CD4-positive, alpha-beta memory T cell (primary cell): ENCODE measurements around the gene RER1. TPM values are rescaled to one million over a fixed set of nuclear protein-coding genes. Genes with fewer than 3 reads are reported as not detected.
A peak's percentile ranks its signal among the peaks of the same experiment; 100 is the strongest.

Experiments used
- CTCF ChIA-PET: fragments of 350-600 bp; sonication (Branson Sonifier 250); formaldehyde crosslinking; loops from one replicate; lab custom pipeline; 2021; ENCODE audit warnings: inconsistent platforms; ENCODE audit not compliant: partially characterized antibody; lab: Charles Lee
- POLR2A ChIA-PET: fragments of 350-600 bp; sonication (Branson Sonifier 250); formaldehyde crosslinking; loops from one replicate; lab custom pipeline; 2021; ENCODE audit not compliant: partially characterized antibody; lab: Charles Lee
- DNase-seq, 5 donors: peaks; one replicate each; pipeline versions ENCODE4 v3.0.0 to v3.0.0-alpha.2; 2020 to 2022; ENCODE audit warnings: mixed read lengths in 1 of 5
- H3K27ac ChIP-seq: one replicate; pipeline ENCODE4 v1.7.0; 2013; ENCODE audit warnings: low read depth, low read length
- H3K27me3 ChIP-seq: 2 replicates; pipeline ENCODE4 v1.7.0; 2013; ENCODE audit warnings: mild to moderate bottlenecking, low read length, moderate library complexity; ENCODE audit not compliant: insufficient read depth
- H3K36me3 ChIP-seq: 2 replicates; pipeline ENCODE4 v1.7.0; 2013; ENCODE audit warnings: mild to moderate bottlenecking, low read length, moderate library complexity; ENCODE audit not compliant: insufficient read depth
- H3K4me1 ChIP-seq: 2 replicates; pipeline ENCODE4 v1.7.0; 2013; ENCODE audit warnings: mild to moderate bottlenecking, low read length, moderate library complexity; ENCODE audit not compliant: insufficient read depth
- H3K4me3 ChIP-seq, 2 donors: one replicate each; pipeline ENCODE4 v1.7.0; 2013; ENCODE audit warnings: low read length in 2 of 2, mild to moderate bottlenecking in 1 of 2
- H3K9me3 ChIP-seq, 2 donors: one replicate each; pipeline ENCODE4 v1.7.0; 2013; ENCODE audit warnings: low read length in 2 of 2, control low read depth in 1 of 2; ENCODE audit not compliant: control insufficient read depth in 1 of 2
- H3K27ac Mint-ChIP-seq, 7 donors: one replicate each; pipeline ENCODE4 v1.8.0; 2020 to 2021; ENCODE audit warnings: mixed read lengths in 7 of 7, mild to moderate bottlenecking in 6 of 7, inconsistent platforms in 3 of 7, moderate library complexity in 3 of 7
- H3K27me3 Mint-ChIP-seq, 2 donors: one replicate each; pipeline ENCODE4 v1.8.0; 2020 to 2021; ENCODE audit warnings: mixed read lengths in 2 of 2
- H3K36me3 Mint-ChIP-seq, 2 donors: one replicate each; pipeline ENCODE4 v1.8.0; 2020 to 2021; ENCODE audit warnings: mixed read lengths in 2 of 2, inconsistent platforms in 1 of 2, mild to moderate bottlenecking in 1 of 2
- H3K4me1 Mint-ChIP-seq, 4 donors: one replicate each; pipeline ENCODE4 v1.8.0; 2020 to 2021; ENCODE audit warnings: mixed read lengths in 4 of 4, mild to moderate bottlenecking in 1 of 4
- H3K4me3 Mint-ChIP-seq, 8 donors: one replicate each; pipeline ENCODE4 v1.8.0; 2020 to 2021; ENCODE audit warnings: mixed read lengths in 8 of 8, mild to moderate bottlenecking in 7 of 8, moderate library complexity in 6 of 8, inconsistent platforms in 3 of 8
- H3K9me3 Mint-ChIP-seq, 8 donors: one replicate each; pipeline ENCODE4 v1.8.0; 2020 to 2021; ENCODE audit warnings: mixed read lengths in 8 of 8, mild to moderate bottlenecking in 5 of 8, inconsistent platforms in 3 of 8, moderate library complexity in 1 of 8
- intact Hi-C: fragments of 100-400 bp; cut with micrococcal nuclease; formaldehyde crosslinking; loops from one replicate; pipeline ENCODE4 v1.15.1; 2023
- polyA plus RNA-seq, 2 donors: library from polyadenylated mRNA; unstranded; fragments of 300-500 nt; fragmentation: Illumina TruSeq; gene quantifications; one replicate each; pipeline ENCODE4 v1.2.3, GENCODE V29; 2021
- total RNA-seq, 2 experiments: library from RNA; stranded (reverse); gene quantifications; one replicate each; pipeline ENCODE4 v1.2.3, GENCODE V29; 2021

RER1 gene
- total and polyA plus RNA-seq, 4 experiments from 2014 or later = 131 to 221 (median 150) TPM

DNA sequence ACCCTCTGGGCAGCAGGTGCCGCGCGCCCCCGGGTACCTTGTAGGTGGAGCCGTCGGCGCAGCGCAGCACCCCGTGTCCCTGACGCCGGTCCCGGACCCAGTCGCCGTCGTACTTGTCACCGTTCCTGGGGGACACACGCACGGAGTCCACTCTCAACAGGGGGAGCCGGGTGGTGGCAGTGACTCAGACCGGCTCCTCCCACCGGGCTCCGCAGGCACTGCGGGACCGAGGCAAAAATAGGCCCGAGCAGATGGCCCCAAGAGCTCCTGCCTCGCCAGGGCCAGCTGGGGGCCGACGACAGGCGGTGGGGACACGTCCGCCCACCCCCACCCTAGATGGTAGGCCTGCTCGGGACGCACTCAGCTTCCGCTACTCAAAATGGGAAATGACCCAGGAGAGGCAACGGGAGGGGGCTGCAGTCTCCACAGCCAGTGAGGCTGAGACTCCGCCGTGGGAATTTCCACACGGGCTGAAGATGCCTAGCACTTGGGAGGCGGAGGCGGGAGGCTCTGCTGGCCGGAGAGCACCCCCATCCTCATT, 6.6 kb upstream of the RER1 start:
- H3K4me1 ChIP-seq = peaks cover 9% of the 10 kb centered on the region
- peaks cover 0 to 3% (median 2%) of the 10 kb centered on the region in 4 donors for H3K4me1 Mint-ChIP-seq
- no peak overlapping the region for H3K4me3 ChIP-seq
- DNase-seq = no peak
- no peaks in the 10 kb centered on the region for H3K36me3 Mint-ChIP-seq
- no peaks in the 10 kb centered on the region for H3K9me3 Mint-ChIP-seq
- no peak overlapping the region for H3K27ac Mint-ChIP-seq
- no peak overlapping the region for H3K27ac ChIP-seq
- no peak overlapping the region for H3K4me3 Mint-ChIP-seq
- H3K27me3 ChIP-seq = no peaks in the 10 kb centered on the region
- CTCF ChIA-PET = interaction anchor here (1.2 to 10.5 kb wide), 2 partner anchors 190 to 210 kb away, joined by 3 to 236 read pairs; partner anchors contain the start of gene FAAP20
- H3K36me3 ChIP-seq = no peaks in the 10 kb centered on the region
- no peaks in the 10 kb centered on the region for H3K27me3 Mint-ChIP-seq
- no peaks in the 10 kb centered on the region for H3K9me3 ChIP-seq
- POLR2A ChIA-PET = interaction anchor here (2.0 kb wide), 1 partner anchor 190 kb away, joined by 10 read pairs; the partner anchor contains the start of gene FAAP20
- intact Hi-C loops = no loop called here

DNA sequence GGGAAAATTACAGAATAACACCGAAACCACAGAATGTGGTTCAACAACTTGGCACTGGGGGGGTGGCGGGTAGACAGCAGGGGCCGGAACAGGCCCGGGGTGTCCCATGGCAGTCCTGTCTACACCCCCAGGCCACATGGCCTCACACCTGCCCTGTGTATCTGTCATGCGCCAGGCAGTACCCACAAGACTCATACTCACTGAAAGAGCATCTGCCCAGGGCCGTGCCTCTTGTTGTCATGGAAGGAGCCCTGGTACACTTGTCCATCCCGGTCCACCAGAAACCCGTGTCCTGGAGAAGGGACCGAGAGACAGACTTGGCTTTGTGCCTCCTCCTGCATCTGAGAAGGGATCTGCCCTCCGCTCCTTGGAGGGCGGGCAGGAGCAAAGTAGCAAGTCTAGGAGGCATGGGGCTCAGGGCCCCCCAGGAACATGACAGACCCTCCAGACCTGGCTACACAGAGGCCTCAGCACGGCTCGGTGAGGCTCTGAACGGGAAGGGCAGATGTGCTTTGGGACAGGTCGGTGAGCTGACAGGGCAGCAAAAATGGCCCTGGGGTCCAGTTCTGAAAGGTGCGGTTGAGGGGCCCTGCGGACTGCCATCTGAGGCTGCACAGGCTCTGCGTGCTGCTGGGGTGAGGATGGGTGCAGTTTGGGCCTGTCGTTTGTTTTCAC, 5.9 kb upstream of the RER1 start:
- Mint-ChIP-seq H3K27ac (peak overlapping the region in 1 of 7 donors; percentile 12), H3K4me3 (no peak overlapping the region), H3K9me3 (no peaks in the 10 kb centered on the region), H3K27me3 (no peaks in the 10 kb centered on the region), H3K4me1 (peaks cover 0 to 10% (median 5%) of the 10 kb centered on the region in 4 donors), H3K36me3 (no peaks in the 10 kb centered on the region)
- Histone ChIP-seq H3K4me1 (peaks cover 15% of the 10 kb centered on the region), H3K27ac (no peak overlapping the region), H3K9me3 (no peaks in the 10 kb centered on the region), H3K27me3 (no peaks in the 10 kb centered on the region), H3K36me3 (no peaks in the 10 kb centered on the region), H3K4me3 (no peak overlapping the region)
- ChIA-PET POLR2A (no interaction called here), CTCF (interaction anchor here (10.5 kb wide), 1 partner anchor 191 kb away, joined by 236 read pairs; the partner anchor contains the start of gene FAAP20)
- intact Hi-C loops = no loop called here
- no peak for DNase-seq

DNA sequence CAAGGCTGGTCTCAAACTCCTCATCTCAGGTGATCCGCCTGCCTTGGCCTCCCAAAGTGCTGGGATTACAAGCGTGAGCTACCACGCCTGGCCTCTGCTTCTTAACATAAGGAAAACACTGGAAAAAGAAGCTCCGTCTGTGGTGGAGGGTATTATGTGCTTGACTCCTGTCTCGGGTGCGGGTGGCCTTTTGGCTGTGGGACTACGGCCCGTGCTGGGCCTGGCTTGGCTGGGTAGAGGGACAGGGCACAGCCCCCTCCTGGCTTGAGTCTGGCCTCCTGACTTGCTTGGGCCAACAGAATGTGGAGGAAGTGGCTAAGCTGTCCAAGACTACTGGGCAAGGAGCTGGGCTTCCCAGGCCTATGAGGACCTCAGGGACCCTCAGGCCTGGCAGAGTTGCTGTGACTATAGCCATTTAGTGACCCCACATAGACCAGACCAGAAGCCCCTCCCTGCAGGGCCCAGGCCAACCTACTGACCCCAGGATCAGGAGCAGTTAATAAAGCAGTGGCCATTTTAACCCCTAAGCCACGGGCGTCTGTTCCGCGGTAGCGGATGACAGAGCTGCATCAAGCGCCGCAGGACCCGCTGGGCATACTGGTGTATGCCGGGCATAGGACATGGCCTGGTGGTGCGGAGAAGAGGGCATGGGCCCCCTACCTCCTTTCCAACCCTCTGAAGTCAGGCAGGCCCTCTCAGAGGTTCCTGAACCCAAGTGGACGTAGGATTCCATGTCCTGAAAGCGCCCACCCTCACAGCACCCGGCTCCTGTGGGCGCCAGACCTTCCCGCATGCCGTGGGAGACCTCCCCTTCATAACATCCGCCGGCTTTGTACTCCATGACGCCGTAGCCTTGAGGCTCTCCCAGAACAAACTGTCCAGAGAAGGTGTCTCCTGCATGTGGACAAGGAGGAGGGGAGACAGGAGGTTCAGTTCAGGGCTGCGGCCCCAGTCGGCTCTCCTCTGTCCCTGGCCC, 4.7 kb upstream of the RER1 start:
- Mint-ChIP-seq H3K9me3 (no peaks in the 10 kb centered on the region), H3K27ac (no peak overlapping the region), H3K27me3 (no peaks in the 10 kb centered on the region), H3K4me1 (peaks cover 0 to 12% (median 6%) of the 10 kb centered on the region in 4 donors), H3K4me3 (no peak overlapping the region), H3K36me3 (peaks cover 0 to 2% of the 10 kb centered on the region in 2 donors)
- Histone ChIP-seq H3K9me3 (no peaks in the 10 kb centered on the region), H3K4me1 (peaks cover 16% of the 10 kb centered on the region), H3K4me3 (no peak overlapping the region), H3K27me3 (no peaks in the 10 kb centered on the region), H3K27ac (no peak overlapping the region), H3K36me3 (no peaks in the 10 kb centered on the region)
- POLR2A ChIA-PET = no interaction called here
- no peak for DNase-seq
- CTCF ChIA-PET = interaction anchor here (1.0 kb wide), 1 partner anchor 192 kb away, joined by 4 read pairs; the partner anchor contains the start of gene FAAP20
- intact Hi-C loops = no loop called here

DNA sequence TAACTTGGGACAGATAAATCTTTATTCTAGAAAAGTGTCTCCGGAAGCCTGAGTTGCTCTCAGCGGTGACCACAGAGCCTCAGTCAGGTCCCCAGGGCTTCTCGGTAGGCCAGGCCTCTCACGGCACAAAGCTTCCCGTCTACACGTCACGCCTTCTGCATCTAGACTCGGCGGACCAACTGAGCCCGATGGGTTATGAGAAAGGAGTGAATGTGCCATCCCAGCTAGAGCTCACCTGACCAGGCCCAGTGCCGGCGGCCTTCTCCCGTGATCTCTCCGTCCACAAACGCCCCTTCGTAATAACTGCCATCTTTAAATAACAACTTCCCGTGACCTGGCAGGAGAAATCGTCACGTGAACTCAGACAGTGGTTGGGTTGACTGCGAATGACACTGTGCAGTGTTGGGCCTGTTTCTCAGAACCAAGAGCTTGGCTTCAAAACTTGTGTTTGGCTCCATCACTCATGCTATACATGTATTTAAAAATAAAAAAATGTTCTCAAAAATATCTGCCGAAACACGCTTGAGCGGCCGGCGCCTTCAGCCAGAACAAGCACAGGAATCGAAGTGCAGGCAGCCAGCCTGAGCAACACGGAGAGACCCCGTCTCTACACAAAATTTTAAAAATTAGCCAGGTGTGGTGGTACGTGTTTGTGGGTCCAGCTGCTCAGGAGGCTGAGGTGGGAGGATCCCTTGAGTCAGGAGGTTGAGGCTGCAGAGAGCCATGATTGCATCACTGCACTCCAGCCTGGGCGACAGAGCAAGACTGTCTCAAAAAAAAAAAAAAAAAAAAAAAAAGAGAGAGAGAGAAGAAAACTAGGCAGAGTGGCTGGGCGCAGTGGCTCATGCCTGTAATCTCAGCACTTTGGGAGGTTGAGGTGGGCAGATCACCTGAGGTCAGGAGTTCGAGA, 3.4 kb upstream of the RER1 start:
- no peaks in the 10 kb centered on the region for H3K36me3 ChIP-seq
- H3K4me1 ChIP-seq = peaks cover 21% of the 10 kb centered on the region
- intact Hi-C loops = no loop called here
- H3K36me3 Mint-ChIP-seq = peaks cover 3 to 12% of the 10 kb centered on the region in 2 donors
- no peaks in the 10 kb centered on the region for H3K27me3 ChIP-seq
- H3K9me3 ChIP-seq = no peaks in the 10 kb centered on the region
- no peak overlapping the region for H3K4me3 ChIP-seq
- no peaks in the 10 kb centered on the region for H3K27me3 Mint-ChIP-seq
- CTCF ChIA-PET = interaction anchor here (0.7 to 1.7 kb wide), 3 partner anchors 63 to 194 kb away, joined by 4 to 7 read pairs (median 4); partner anchors contain the start of gene FAAP20
- H3K4me1 Mint-ChIP-seq = peaks cover 10 to 24% (median 17%) of the 10 kb centered on the region in 4 donors
- no peaks in the 10 kb centered on the region for H3K9me3 Mint-ChIP-seq
- POLR2A ChIA-PET = interaction anchor here (2.3 kb wide), 1 partner anchor 193 kb away, joined by 8 read pairs; the partner anchor contains the start of gene FAAP20
- no peak for DNase-seq
- no peak overlapping the region for H3K4me3 Mint-ChIP-seq
- H3K27ac ChIP-seq = no peak overlapping the region
- H3K27ac Mint-ChIP-seq = no peak overlapping the region

DNA sequence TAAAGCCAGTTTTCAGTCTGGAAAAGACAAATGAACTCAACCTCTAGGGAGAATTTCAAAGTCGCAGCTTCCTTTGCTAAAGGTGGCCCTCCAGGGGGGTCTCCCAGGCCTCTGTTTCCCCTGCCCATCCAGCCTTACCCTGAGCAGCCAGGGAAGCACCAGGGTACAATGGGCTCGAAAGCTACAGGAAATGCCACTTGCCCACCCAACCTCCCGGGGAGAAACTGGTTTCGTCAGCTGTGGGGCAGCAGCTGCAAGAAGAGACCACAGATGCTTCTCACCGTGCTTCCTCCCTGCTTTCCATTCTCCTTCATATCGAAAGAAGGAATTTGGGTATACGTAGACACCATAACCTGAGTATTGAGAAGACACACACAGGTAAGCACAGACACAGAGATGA, 2.0 kb upstream of the RER1 start:
- peaks cover 19 to 38% (median 28%) of the 10 kb centered on the region in 4 donors for H3K4me1 Mint-ChIP-seq
- DNase-seq = no peak
- H3K27me3 Mint-ChIP-seq = no peaks in the 10 kb centered on the region
- H3K27ac Mint-ChIP-seq = peak overlapping the region in 1 of 7 donors; percentile 81
- H3K9me3 Mint-ChIP-seq = no peaks in the 10 kb centered on the region
- peaks cover 3 to 22% of the 10 kb centered on the region in 2 donors for H3K36me3 Mint-ChIP-seq
- no peaks in the 10 kb centered on the region for H3K9me3 ChIP-seq
- peaks cover 35% of the 10 kb centered on the region for H3K4me1 ChIP-seq
- peaks cover 4% of the 10 kb centered on the region for H3K36me3 ChIP-seq
- intact Hi-C loops = loop anchor here (2.0 kb wide), 3 partner anchors 135 to 257 kb away; partner anchors contain the start of gene FAAP20
- POLR2A ChIA-PET = interaction anchor here (1.0 to 2.3 kb wide), 3 partner anchors 190 to 200 kb away, joined by 4 to 8 read pairs (median 6); partner anchors contain the start of gene FAAP20
- no peak overlapping the region for H3K27ac ChIP-seq
- H3K27me3 ChIP-seq = no peaks in the 10 kb centered on the region
- no peak overlapping the region for H3K4me3 ChIP-seq
- peak overlapping the region in 7 of 8 donors; percentile 17 to 84 (median 69) for H3K4me3 Mint-ChIP-seq
- CTCF ChIA-PET = interaction anchor here (1.7 to 2.5 kb wide), 2 partner anchors 8 to 195 kb away, joined by 7 to 12 read pairs; partner anchors contain the start of gene FAAP20
